Coronary artery (tissue), 2 donors: ENCODE results near the gene INPP5A.
"Not testable (repeated sequence)": the region's sequence is repeated elsewhere in the genome, so short reads cannot be mapped to it uniquely, and the experiment has no call there.

Experiments
- DNase-seq: peaks from one replicate; pipeline ENCODE4 v3.0.0-alpha.2; 2017; ENCODE audit warnings: low spot score
- H3K27ac ChIP-seq, 2 donors: fragments of 200-600 bp; sonication (generic); one replicate each; pipeline ENCODE4 v1.5.1; 2016 to 2019
- H3K4me3 ChIP-seq: fragments of 200-600 bp; sonication (generic); 2 replicates; pipeline ENCODE4 v1.5.1; 2016; ENCODE audit warnings: mild to moderate bottlenecking, moderate library complexity
- TF ChIP-seq, protein P1 (sequence below): fragments of 200-600 bp; sonication (generic); IDR thresholded peaks from one replicate; pipeline ENCODE4 v1.5.1; 2019; ENCODE audit warnings: antibody characterized with exemption

INPP5A gene

GRCh38 chr10:132790934-132791829, 253.6 kb downstream of the INPP5A start:
- H3K27ac ChIP-seq = no peak overlapping the region
- TF ChIP-seq, protein P1, sequence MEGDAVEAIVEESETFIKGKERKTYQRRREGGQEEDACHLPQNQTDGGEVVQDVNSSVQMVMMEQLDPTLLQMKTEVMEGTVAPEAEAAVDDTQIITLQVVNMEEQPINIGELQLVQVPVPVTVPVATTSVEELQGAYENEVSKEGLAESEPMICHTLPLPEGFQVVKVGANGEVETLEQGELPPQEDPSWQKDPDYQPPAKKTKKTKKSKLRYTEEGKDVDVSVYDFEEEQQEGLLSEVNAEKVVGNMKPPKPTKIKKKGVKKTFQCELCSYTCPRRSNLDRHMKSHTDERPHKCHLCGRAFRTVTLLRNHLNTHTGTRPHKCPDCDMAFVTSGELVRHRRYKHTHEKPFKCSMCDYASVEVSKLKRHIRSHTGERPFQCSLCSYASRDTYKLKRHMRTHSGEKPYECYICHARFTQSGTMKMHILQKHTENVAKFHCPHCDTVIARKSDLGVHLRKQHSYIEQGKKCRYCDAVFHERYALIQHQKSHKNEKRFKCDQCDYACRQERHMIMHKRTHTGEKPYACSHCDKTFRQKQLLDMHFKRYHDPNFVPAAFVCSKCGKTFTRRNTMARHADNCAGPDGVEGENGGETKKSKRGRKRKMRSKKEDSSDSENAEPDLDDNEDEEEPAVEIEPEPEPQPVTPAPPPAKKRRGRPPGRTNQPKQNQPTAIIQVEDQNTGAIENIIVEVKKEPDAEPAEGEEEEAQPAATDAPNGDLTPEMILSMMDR = no peak
- no peak for DNase-seq
- H3K4me3 ChIP-seq = no peak overlapping the region

GRCh38 chr10:132792099-132792498, 254.5 kb downstream of the INPP5A start:
- not testable (repeated sequence) for H3K27ac ChIP-seq, H3K4me3 ChIP-seq, DNase-seq

GRCh38 chr10:132792796-132793195, 255.2 kb downstream of the INPP5A start:
- TF ChIP-seq, protein P1 = no peak
- DNase-seq = no peak
- Histone ChIP-seq H3K4me3 (no peak overlapping the region), H3K27ac (no peak overlapping the region)

- no peak overlapping the region for H3K4me3 ChIP-seq
- H3K27ac ChIP-seq = no peak overlapping the region
- no peak for DNase-seq
- TF ChIP-seq, protein P1 = no peak
Measured at GRCh38 chr10:132793213-132793612, 255.6 kb downstream of the INPP5A start.

DNA sequence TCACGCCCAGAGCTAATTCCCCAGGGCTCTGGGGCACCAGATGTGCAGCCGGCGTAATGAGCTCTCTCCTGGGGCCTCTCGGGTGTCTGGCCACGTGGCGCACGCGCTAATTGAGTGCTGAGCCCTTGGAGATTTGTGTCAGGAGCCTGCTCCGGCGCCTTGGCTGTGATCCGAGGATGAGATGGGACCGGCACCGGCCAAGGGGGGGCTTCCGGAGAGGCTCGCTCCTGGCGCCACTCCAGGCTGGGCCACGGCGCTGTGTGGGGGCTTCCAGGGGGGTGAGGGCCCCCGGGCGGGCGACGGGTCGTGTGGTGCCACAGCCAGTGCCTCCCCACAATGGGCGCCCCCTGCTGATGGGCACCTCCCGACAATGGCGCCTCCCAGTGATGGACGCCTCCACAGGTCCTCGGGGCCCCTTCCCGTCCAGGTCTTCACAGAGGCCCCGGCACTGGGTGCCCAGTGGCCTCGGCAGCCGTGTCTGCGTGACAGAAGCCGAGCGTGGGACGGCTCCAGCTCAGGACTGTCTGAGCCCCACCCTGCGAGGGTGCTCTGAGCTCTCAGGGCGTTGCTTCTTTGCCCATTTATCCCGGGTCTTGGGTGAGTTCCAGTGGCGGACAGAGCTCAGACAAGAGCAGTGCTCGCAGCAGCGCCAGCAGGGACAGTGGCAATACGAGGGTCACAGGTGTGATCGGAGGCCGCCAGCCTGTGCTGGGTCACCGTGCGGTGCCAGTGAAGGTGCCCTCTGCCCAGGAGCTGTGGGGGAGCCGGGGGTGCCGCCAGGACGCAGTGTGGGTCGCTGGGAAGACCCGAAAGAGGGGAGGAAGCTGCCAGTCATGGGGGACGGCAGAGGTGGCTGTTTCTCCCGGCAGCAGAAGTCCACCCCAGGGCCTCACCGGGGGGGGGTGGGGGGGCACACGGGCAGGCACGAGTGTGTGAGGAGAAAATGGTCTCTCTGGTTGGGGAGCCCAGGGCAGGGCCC, 256.6 kb downstream of the INPP5A start:
- H3K27ac ChIP-seq = no peak overlapping the region
- H3K4me3 ChIP-seq = no peak overlapping the region
- no peak for DNase-seq
- TF ChIP-seq, protein P1 = no peak

- Histone ChIP-seq H3K4me3 (no peak overlapping the region), H3K27ac (no peak overlapping the region)
- TF ChIP-seq, protein P1 = no peak
- no peak for DNase-seq
Measured at GRCh38 chr10:132796846-132797245, 259.3 kb downstream of the INPP5A start.

- not testable (repeated sequence) for H3K27ac ChIP-seq, DNase-seq, H3K4me3 ChIP-seq
Measured at GRCh38 chr10:132797986-132798385, 260.4 kb downstream of the INPP5A start.
